ENCODE data around the gene GNAQ. TPM values are rescaled to one million over a fixed set of nuclear protein-coding genes. Genes with fewer than 3 reads are reported as not detected.
"Not testable (repeated sequence)": the region's sequence is repeated elsewhere in the genome, so short reads cannot be mapped to it uniquely, and the experiment has no call there.

GNAQ gene
- total RNA-seq, 1 experiment from 2014 or later, result 34.1 TPM

- H3K36me3 Mint-ChIP-seq (ENCODE audit: insufficient read depth, unreplicated experiment), result no peaks in the 10 kb centered on the region
- no peaks in the 10 kb centered on the region for H3K9me3 Mint-ChIP-seq (ENCODE audit: low read depth, unreplicated experiment)
- no peak for TF ChIP-seq CTCF (IDR thresholded peaks at IDR 0.05; ENCODE audit: unreplicated experiment)
- H3K27ac Mint-ChIP-seq (ENCODE audit: unreplicated experiment), result no peak overlapping the region
- intact Hi-C loops (cut with micrococcal nuclease; ENCODE audit: unreplicated experiment), result no loop called here
- H3K4me3 Mint-ChIP-seq (ENCODE audit: low read depth, unreplicated experiment), result no peak overlapping the region
- CTCF ChIA-PET, result no interaction called here
- BruUV-seq (replicated peaks), result no TSS peak
- no peaks in the 10 kb centered on the region for H3K4me1 Mint-ChIP-seq (ENCODE audit: low read depth, unreplicated experiment)
- DNase-seq, result no peak
- H3K27me3 Mint-ChIP-seq (ENCODE audit: unreplicated experiment), result no peaks in the 10 kb centered on the region
These were observed 334.2 kb downstream of the GNAQ start for GRCh38 chr9:77697238-77697984.

GRCh38 chr9:77690723-77691122, 340.9 kb downstream of the GNAQ start:
- BruUV-seq (replicated peaks); H3K4me3 Mint-ChIP-seq (ENCODE audit: low read depth, unreplicated experiment); H3K27ac Mint-ChIP-seq (ENCODE audit: unreplicated experiment); intact Hi-C loops (cut with micrococcal nuclease; ENCODE audit: unreplicated experiment); CTCF ChIA-PET; H3K4me1 Mint-ChIP-seq (ENCODE audit: low read depth, unreplicated experiment); DNase-seq; H3K9me3 Mint-ChIP-seq (ENCODE audit: low read depth, unreplicated experiment); H3K27me3 Mint-ChIP-seq (ENCODE audit: unreplicated experiment); H3K36me3 Mint-ChIP-seq (ENCODE audit: insufficient read depth, unreplicated experiment): not testable (repeated sequence)

GRCh38 chr9:77690119-77690518, 341.5 kb downstream of the GNAQ start:
- CTCF ChIA-PET; H3K9me3 Mint-ChIP-seq (ENCODE audit: low read depth, unreplicated experiment); H3K27me3 Mint-ChIP-seq (ENCODE audit: unreplicated experiment); H3K4me3 Mint-ChIP-seq (ENCODE audit: low read depth, unreplicated experiment); intact Hi-C loops (cut with micrococcal nuclease; ENCODE audit: unreplicated experiment); DNase-seq; BruUV-seq (replicated peaks); H3K36me3 Mint-ChIP-seq (ENCODE audit: insufficient read depth, unreplicated experiment); H3K27ac Mint-ChIP-seq (ENCODE audit: unreplicated experiment); H3K4me1 Mint-ChIP-seq (ENCODE audit: low read depth, unreplicated experiment): not testable (repeated sequence)

- DNase-seq, result peak; percentile 13
- BruUV-seq (replicated peaks); CTCF ChIA-PET; intact Hi-C loops (cut with micrococcal nuclease; ENCODE audit: unreplicated experiment); H3K9me3 Mint-ChIP-seq (ENCODE audit: low read depth, unreplicated experiment); H3K36me3 Mint-ChIP-seq (ENCODE audit: insufficient read depth, unreplicated experiment); H3K27me3 Mint-ChIP-seq (ENCODE audit: unreplicated experiment); H3K4me1 Mint-ChIP-seq (ENCODE audit: low read depth, unreplicated experiment); H3K27ac Mint-ChIP-seq (ENCODE audit: unreplicated experiment): not testable (repeated sequence)
- H3K4me3 Mint-ChIP-seq (ENCODE audit: low read depth, unreplicated experiment), result peak overlapping the region; percentile 32
These were observed 343.9 kb downstream of the GNAQ start for GRCh38 chr9:77687737-77688136.

- no peak overlapping the region for H3K27ac Mint-ChIP-seq (ENCODE audit: unreplicated experiment)
- no peak for DNase-seq
- no peaks in the 10 kb centered on the region for H3K9me3 Mint-ChIP-seq (ENCODE audit: low read depth, unreplicated experiment)
- intact Hi-C loops (cut with micrococcal nuclease; ENCODE audit: unreplicated experiment), result no loop called here
- no peaks in the 10 kb centered on the region for H3K4me1 Mint-ChIP-seq (ENCODE audit: low read depth, unreplicated experiment)
- no peak for TF ChIP-seq CTCF (IDR thresholded peaks at IDR 0.05; ENCODE audit: unreplicated experiment)
- BruUV-seq (replicated peaks), result no TSS peak
- no peaks in the 10 kb centered on the region for H3K27me3 Mint-ChIP-seq (ENCODE audit: unreplicated experiment)
- H3K4me3 Mint-ChIP-seq (ENCODE audit: low read depth, unreplicated experiment), result no peak overlapping the region
- CTCF ChIA-PET, result no interaction called here
- no peaks in the 10 kb centered on the region for H3K36me3 Mint-ChIP-seq (ENCODE audit: insufficient read depth, unreplicated experiment)
These were observed 351.0 kb downstream of the GNAQ start for GRCh38 chr9:77680581-77680980.
